GM19351 (cell line): Measurements from ENCODE around the gene ATOSB.
"Not testable (repeated sequence)": the region's sequence is repeated elsewhere in the genome, so short reads cannot be mapped to it uniquely, and the experiment has no call there.

ENCODE experiments used
- ATAC-seq: cut with Tn5 transposase; IDR thresholded peaks from one replicate; pipeline ENCODE4 v1.9.1; 2021; ENCODE audit warnings: mild to moderate bottlenecking, moderate library complexity; ENCODE audit not compliant: unreplicated experiment

The ATOSB gene

GRCh38 chr9:35115680-35116538, at the start of gene ATOSB:
Gene ATOSB, minus strand, starts transcription at chr9:35115862. Its CDS starts 7,588 bp downstream, at chr9:35108274.
- ATAC-seq: peak; percentile 55

- ATAC-seq: no peak
Measured at GRCh38 chr9:35164711-35165110, 49.0 kb upstream of the ATOSB start.

- ATAC-seq: no peak
Measured at GRCh38 chr9:35163413-35163812, 47.8 kb upstream of the ATOSB start.

- no peak for ATAC-seq
Measured at GRCh38 chr9:35162605-35163315, 47.1 kb upstream of the ATOSB start.

- peak; percentile 68 for ATAC-seq
Measured at GRCh38 chr9:35161713-35162604, 46.3 kb upstream of the ATOSB start, which contains the start of gene UNC13B. Gene UNC13B, plus strand, starts transcription at chr9:35162009. Its CDS starts 275 bp downstream, at chr9:35162284.

- no peak for ATAC-seq
Measured at GRCh38 chr9:35158501-35159280, 43.0 kb upstream of the ATOSB start.

GRCh38 chr9:35157836-35158235, 42.2 kb upstream of the ATOSB start:
- ATAC-seq: not testable (repeated sequence)

- ATAC-seq: no peak
Measured at GRCh38 chr9:35156781-35157180, 41.1 kb upstream of the ATOSB start.

GRCh38 chr9:35152926-35153325, 37.3 kb upstream of the ATOSB start:
- ATAC-seq: no peak

- ATAC-seq: not testable (repeated sequence)
Measured at GRCh38 chr9:35147941-35148563, 32.4 kb upstream of the ATOSB start.

GRCh38 chr9:35142037-35142436, 26.4 kb upstream of the ATOSB start:
- ATAC-seq: no peak

GRCh38 chr9:35140093-35140492, 24.4 kb upstream of the ATOSB start:
- no peak for ATAC-seq

- no peak for ATAC-seq
Measured at GRCh38 chr9:35136866-35137265, 21.2 kb upstream of the ATOSB start.

GRCh38 chr9:35135988-35136387, 20.3 kb upstream of the ATOSB start:
- ATAC-seq: no peak

- no peak for ATAC-seq
Measured at GRCh38 chr9:35134920-35135319, 19.3 kb upstream of the ATOSB start.

GRCh38 chr9:35116898-35117551, 1.4 kb upstream of the ATOSB start:
- peak; percentile 48 for ATAC-seq

- no peak for ATAC-seq
Measured at GRCh38 chr9:35116539-35116897, 856 bp upstream of the ATOSB start.

GRCh38 chr9:35114840-35115628, 628 bp downstream of the ATOSB start:
- ATAC-seq: no peak
